Smooth muscle cell of the brain vasculature (primary cell): Measurements from ENCODE around the gene NKX2-2.

ENCODE experiments used
- DNase-seq: peaks from one replicate; pipeline ENCODE4 v3.0.0-alpha.2; 2012; ENCODE audit warnings: low read depth, low spot score

NKX2-2 gene

DNA sequence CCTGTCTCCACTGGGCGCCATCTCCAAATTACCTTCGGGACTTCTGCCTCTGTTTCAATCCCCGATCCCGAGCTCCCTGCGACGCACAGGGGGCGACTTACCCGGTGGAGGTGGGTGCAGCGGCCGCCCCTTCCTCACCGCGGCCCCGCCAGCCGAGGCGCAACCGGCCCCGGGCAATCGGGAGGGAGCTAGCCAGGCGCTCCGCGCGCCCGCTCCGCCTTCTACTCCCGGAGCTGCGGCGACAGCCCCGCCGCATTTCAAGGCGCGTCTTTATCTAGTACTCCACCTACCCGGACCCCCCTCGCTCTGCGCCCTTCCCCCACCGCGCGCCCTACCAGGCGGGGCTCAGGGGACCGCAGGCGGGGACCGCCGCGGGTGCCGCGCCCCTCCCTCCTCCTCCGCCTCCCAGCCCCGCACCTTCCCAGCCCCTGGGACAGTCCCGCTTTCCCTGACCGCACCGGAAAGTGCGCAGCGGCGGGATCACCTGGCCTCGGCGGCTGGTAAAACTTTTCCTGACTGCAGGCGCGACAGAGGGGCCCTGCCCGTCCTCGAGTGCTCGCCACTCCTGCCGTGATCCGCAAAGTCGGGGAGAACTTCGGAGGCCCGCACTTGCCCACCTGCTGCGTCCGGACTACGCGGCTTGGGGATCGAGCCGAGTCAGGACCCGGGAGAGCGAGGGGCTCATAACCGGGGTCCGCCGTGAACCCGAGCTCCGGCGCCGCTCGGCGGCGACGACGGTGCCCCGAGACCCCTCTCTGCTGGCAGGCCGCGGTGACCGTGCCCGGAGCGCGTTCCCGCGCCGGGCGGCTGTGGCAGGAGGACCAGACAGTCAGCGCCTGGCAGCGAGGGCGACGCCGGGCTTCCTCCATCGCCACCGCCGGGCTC, 8.0 kb upstream of the NKX2-2 start:
- no peak for DNase-seq

DNA sequence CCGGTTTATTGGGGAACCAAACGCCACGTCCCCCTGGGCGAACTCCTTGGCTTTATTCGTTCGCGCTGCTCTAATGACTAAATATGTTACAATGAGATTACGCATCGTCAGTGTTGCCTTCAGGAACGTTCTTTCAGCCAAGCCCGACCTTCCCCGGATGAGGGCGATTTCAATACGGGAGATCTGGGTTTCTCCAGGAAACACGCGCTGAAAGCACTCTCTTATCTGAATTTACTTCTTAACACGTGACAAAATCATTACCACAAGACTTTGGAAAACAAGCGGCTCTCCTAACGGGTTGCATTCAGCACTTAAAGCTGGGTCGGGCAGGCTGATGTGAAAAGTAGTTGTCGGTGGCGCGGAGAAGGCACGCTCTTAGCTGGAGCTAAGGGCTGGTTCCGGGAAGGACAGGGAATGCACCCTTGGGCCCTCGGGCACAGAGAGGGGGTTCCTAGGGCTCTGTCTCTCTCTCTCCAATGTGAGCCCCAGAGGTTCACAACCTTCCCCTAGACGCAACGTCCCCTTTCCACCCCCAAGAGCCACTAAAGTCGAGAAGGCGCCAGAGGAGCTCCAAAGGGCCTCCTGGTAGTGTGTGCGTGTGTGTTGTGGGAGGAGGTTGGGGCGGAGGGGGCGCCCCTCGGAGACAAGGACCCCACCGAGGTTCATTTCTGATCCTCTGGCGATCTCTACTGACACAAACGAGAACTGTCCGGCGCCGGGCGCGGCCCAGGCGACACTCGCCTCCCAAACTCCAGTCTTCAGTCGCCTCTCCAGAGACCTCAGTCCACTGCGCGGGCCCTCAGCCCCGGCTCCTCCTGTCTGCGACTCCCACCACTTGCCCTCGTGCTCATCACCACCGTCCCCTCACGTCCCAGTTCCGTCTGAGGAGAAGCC, 7.1 kb upstream of the NKX2-2 start:
- DNase-seq, result no peak

- no peak for DNase-seq
Observed at GRCh38 chr20:21519136-21519584, 5.3 kb upstream of the NKX2-2 start.

GRCh38 chr20:21518292-21518991, 4.6 kb upstream of the NKX2-2 start:
- no peak for DNase-seq

- no peak for DNase-seq
Observed at GRCh38 chr20:21517566-21518277, 3.9 kb upstream of the NKX2-2 start.

DNA sequence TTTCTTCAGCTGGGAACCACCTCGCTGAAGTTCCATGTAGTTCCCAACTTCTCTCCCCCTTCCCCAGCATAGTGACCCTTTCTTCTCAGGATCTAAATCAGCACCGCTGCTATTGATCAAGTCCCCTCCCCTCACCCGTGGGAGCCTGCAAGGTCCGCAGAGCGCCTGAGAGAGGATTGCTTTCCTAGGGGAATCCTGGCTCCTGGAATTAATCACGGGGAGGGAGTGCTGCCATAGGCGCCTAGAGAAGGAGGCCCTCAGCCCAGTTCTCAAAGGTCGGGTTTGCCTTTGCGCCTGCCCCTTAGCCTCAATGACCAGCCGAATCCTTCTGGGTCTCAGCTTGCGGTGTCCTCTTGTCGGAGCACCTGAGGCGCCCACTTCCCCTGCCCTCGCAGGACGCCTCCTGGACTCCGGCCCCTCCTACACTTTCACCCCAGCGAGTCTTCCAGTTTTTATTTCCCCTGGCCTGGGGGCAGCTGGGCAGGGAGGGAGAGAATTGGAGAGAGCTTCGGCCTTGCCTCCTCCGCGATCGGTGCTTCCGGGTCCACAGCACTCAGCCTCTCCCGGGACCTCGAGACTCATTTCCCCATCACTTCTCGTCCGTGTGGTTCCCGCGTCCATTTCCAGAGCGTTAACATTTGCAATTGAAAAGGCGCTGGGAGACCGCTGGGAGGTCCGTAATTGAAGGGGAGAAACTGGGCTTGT, 3.1 kb upstream of the NKX2-2 start:
- no peak for DNase-seq

DNA sequence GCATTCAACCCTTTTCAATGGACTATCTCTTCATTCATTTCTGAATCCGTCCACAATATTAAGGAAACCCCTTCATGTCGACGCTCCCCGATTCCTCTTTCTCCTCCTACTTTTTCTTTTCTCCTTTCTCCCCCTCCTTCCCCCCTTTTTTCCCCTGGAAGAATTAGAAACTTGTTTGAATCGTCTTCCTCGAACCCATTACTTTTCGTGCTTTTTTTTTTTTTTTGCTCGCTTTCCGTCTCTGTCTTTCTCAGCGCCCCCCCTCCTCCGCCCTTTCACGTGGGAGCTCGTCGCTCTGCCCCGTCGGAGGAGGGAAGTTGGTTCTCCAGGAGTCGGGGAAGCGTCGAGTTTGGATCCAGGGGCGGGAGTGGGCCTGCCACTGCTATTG, 2.3 kb upstream of the NKX2-2 start:
- no peak for DNase-seq

DNA sequence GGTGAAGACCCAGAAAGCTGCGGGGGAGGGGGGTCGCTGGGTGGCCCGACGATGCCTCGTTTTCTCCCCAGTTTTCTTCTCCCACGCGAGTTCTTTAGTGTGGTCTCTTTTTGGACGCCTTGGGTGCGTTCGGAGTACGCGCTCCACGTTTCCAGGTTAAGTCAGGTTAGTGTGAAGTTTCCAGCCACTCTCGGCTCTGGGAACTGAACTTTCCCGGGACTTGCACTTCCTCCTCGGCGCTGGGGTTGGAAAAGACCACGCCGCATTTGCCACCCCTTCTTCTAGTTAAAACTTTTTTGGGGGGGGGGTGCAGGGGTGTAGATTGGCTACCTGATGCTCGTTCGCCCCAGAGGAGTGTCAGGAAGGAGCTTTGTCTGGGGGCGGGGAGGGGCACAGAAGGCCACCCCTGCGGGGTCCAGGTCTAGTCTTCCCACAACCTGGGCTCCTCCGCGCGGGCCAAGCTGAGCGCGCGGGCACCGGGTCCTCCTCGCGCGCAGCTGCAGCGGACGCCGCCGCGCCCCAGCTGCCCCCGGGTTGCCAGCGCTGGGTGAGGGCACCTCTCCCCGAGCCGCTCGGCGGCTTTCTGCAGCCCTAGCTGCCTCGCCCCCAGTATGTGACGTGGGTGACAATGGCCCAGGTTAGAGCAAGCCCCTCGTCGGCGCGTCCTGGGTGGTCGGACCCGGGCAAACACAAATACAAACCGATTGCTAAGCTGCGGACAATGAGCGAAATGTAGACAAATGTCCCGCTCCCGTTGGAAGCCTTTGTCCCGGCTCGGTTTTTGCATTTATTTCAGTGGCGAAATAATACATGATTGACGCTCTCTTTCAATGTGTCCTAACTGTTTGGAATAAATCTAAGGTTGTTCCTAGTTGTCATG, 1.7 kb upstream of the NKX2-2 start:
- no peak for DNase-seq

GRCh38 chr20:21514553-21515251, 838 bp upstream of the NKX2-2 start:
- DNase-seq, result no peak

DNA sequence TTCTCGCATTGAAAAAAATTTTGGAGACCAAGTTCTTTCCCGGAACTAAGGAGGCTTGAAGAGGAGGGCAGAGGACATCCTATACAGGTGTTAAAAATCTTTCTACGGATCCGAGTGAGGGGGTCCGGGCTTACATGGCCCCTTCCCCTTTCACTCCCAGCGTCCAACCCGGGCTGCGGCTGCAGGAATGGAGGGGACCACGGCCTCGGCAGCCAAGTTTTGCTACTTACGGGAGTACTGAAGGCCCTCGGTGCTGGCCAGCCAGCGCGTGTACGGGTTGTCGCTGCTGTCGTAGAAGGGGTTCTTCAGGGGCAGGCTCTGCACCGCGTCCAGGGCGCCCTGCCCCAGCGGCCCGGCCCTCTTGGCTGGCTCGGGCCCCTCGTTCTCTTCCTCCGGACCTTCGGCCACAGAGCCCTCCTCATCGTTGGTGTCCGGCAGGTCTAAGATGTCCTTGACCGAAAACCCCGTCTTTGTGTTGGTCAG, 642 bp downstream of the NKX2-2 start:
- DNase-seq, result no peak

- no peak for DNase-seq
Observed at GRCh38 chr20:21512634-21513180, 1.2 kb downstream of the NKX2-2 start.

GRCh38 chr20:21511850-21512633, 1.8 kb downstream of the NKX2-2 start:
- DNase-seq, result no peak

- no peak for DNase-seq
Observed at GRCh38 chr20:21511485-21511849, 2.4 kb downstream of the NKX2-2 start.

DNA sequence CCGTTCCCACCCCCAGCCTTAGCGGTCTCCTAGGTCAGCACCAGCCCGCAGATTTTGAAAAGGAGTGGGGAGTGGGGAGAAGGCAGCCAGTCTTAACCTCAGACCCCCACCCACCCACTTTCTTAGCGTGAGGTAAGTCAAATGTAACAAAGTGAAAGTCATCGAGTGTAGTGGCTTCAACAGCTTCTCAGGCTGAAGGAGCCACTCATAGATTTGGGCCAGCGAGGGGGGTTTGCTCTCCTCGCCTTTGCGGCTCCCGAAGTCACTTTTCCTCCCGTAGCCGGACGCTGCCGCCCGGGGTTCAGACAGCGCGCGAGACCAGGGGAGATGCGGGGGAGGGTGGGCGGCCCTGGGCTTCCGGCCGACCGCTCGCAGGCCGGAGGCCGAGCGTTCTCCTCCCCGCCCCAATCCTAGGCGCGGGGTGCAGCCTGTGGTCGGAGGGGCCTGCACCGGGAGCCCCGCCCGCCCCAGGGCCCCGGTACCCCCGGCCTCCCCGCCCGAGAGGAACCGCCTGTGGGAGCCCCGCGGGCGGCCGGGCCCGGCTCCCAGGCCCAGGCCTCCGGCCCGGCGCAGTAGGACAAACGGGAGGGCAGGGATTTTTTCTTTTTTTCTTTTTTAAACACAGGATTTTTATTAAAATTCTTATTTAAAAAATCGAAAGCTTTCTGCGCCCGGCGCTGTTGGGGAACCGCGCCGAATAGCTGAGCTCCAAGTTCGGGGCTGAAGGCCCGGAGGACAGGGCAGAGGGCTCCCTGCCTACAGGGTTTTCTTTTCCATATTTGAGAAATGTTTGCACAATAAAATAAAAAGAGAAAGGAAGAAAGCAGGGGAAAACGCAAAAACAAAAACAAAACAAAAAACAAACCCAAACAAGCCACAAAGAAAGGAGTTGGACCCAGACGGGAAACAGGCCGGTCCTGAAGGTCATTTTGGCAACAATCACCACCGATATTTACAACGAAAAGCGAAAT, 3.2 kb downstream of the NKX2-2 start:
- no peak for DNase-seq

GRCh38 chr20:21509597-21510371, 4.1 kb downstream of the NKX2-2 start:
- no peak for DNase-seq

DNA sequence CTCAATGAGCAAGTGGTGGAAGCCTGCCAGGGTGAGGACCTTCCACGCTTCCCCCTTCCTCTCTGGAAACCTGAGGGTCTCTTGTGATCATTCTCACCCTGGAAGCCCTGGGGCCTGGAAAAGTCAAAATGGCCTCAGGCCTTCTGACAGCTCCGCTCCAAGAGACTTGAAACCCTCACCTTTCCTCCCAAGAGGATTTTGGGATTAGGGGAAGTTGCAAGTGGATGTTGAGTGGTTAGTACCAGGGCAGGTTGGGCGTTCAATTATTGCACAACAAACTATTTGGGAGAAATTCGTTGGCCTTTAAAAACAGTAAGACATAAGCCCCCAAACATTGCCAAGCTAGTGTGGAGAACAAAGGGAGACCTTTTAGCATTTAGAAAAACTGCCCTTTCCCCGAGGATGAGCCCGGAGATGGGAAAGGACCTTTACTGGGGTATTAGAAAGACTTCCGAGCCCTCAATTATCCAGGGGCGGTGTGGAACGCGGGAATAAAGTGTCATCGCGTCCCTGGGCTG, 4.7 kb downstream of the NKX2-2 start:
- no peak for DNase-seq
